Measurements from ENCODE around the gene HSD17B12.

DNA sequence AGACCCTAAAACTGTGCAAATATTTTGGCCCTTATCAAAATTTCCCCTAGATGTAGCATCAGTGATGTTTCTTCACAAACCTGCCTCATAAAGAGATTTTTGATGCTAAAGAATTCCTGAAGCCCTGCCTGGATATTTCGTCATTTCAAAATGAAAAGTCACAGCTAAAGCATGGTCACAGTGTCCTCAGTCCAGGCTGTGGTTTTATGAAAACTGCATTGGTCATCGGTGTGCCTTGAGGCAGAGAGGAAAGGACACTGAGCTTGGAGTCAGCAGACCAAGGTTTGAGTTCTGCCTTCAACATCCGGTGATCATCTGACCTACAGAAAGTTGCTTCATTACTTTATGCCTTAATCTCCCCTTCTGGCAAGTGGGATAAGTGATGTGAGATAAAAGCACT, 165.3 kb downstream of the HSD17B12 start:
- TF ChIP-seq, protein P1, sequence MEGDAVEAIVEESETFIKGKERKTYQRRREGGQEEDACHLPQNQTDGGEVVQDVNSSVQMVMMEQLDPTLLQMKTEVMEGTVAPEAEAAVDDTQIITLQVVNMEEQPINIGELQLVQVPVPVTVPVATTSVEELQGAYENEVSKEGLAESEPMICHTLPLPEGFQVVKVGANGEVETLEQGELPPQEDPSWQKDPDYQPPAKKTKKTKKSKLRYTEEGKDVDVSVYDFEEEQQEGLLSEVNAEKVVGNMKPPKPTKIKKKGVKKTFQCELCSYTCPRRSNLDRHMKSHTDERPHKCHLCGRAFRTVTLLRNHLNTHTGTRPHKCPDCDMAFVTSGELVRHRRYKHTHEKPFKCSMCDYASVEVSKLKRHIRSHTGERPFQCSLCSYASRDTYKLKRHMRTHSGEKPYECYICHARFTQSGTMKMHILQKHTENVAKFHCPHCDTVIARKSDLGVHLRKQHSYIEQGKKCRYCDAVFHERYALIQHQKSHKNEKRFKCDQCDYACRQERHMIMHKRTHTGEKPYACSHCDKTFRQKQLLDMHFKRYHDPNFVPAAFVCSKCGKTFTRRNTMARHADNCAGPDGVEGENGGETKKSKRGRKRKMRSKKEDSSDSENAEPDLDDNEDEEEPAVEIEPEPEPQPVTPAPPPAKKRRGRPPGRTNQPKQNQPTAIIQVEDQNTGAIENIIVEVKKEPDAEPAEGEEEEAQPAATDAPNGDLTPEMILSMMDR (IDR thresholded peaks at IDR 0.05), result no peak
- TF ChIP-seq POLR2A (IDR thresholded peaks at IDR 0.05), result no peak

Measured in breast epithelium (tissue), 3 donors.